C4-2B (cell line): ENCODE data around the gene GAR1.

ENCODE experiments used
- ZFX ChIP-seq: fragments of 450-650 bp; IDR thresholded peaks from 2 replicates; pipeline ENCODE4 v1.6.1; 2017
- TF ChIP-seq, protein P1 (sequence below): fragments of 450-650 bp; conservative IDR thresholded peaks from 2 replicates; pipeline ENCODE4 v1.5.1; 2017; ENCODE audit warnings: mild to moderate bottlenecking

GRCh38 chr4:109803924-109804571, 11.5 kb upstream of the GAR1 start:
- TF ChIP-seq, protein P1, sequence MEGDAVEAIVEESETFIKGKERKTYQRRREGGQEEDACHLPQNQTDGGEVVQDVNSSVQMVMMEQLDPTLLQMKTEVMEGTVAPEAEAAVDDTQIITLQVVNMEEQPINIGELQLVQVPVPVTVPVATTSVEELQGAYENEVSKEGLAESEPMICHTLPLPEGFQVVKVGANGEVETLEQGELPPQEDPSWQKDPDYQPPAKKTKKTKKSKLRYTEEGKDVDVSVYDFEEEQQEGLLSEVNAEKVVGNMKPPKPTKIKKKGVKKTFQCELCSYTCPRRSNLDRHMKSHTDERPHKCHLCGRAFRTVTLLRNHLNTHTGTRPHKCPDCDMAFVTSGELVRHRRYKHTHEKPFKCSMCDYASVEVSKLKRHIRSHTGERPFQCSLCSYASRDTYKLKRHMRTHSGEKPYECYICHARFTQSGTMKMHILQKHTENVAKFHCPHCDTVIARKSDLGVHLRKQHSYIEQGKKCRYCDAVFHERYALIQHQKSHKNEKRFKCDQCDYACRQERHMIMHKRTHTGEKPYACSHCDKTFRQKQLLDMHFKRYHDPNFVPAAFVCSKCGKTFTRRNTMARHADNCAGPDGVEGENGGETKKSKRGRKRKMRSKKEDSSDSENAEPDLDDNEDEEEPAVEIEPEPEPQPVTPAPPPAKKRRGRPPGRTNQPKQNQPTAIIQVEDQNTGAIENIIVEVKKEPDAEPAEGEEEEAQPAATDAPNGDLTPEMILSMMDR, result peak; percentile 57
- TF ChIP-seq ZFX, result no peak
